ENCODE data around the gene RARRES2. TPM values are rescaled to one million over a fixed set of nuclear protein-coding genes. Genes with fewer than 3 reads are reported as not detected.
"Not testable (repeated sequence)": the region's sequence is repeated elsewhere in the genome, so short reads cannot be mapped to it uniquely, and the experiment has no call there.

RARRES2 gene
- total RNA-seq, 1 donor from 2014 or later: not detected

- H3K9me3 Mint-ChIP-seq (ENCODE audit: unreplicated experiment): no peaks in the 10 kb centered on the region
Observed at GRCh38 chr7:150311146-150311545, 30.3 kb downstream of the RARRES2 start.

GRCh38 chr7:150308575-150308974 lies 32.9 kb downstream of the RARRES2 start:
- Mint-ChIP-seq H3K4me3 (ENCODE audit: unreplicated experiment) (no peak overlapping the region), H3K27me3 (ENCODE audit: unreplicated experiment) (peaks cover under 1% of the 10 kb centered on the region), H3K27ac (ENCODE audit: unreplicated experiment) (no peak overlapping the region), H3K36me3 (ENCODE audit: unreplicated experiment) (no peaks in the 10 kb centered on the region), H3K9me3 (ENCODE audit: unreplicated experiment) (no peaks in the 10 kb centered on the region), H3K4me1 (ENCODE audit: unreplicated experiment) (no peaks in the 10 kb centered on the region)
- no peak for DNase-seq (ENCODE audit: extremely low spot score, unreplicated experiment)
- no peak for TF ChIP-seq CTCF (IDR thresholded peaks at IDR 0.05)

More at GRCh38 chr7:150311146-150311545, 30.3 kb downstream of the RARRES2 start:
- Mint-ChIP-seq H3K36me3 (ENCODE audit: unreplicated experiment) (no peaks in the 10 kb centered on the region), H3K4me1 (ENCODE audit: unreplicated experiment) (no peaks in the 10 kb centered on the region), H3K27me3 (ENCODE audit: unreplicated experiment) (no peaks in the 10 kb centered on the region), H3K4me3 (ENCODE audit: unreplicated experiment) (no peak overlapping the region), H3K27ac (ENCODE audit: unreplicated experiment) (no peak overlapping the region)
- DNase-seq (ENCODE audit: extremely low spot score, unreplicated experiment): no peak
- TF ChIP-seq CTCF (IDR thresholded peaks at IDR 0.05): no peak

GRCh38 chr7:150307904-150308303 lies 33.5 kb downstream of the RARRES2 start:
- H3K9me3 Mint-ChIP-seq (ENCODE audit: unreplicated experiment): no peaks in the 10 kb centered on the region
- peaks cover 2% of the 10 kb centered on the region for H3K27me3 Mint-ChIP-seq (ENCODE audit: unreplicated experiment)
- H3K4me3 Mint-ChIP-seq (ENCODE audit: unreplicated experiment): no peak overlapping the region
- no peaks in the 10 kb centered on the region for H3K4me1 Mint-ChIP-seq (ENCODE audit: unreplicated experiment)
- DNase-seq (ENCODE audit: extremely low spot score, unreplicated experiment): no peak
- no peak for TF ChIP-seq CTCF (IDR thresholded peaks at IDR 0.05)
- H3K27ac Mint-ChIP-seq (ENCODE audit: unreplicated experiment): no peak overlapping the region
- H3K36me3 Mint-ChIP-seq (ENCODE audit: unreplicated experiment): no peaks in the 10 kb centered on the region

- no peak for TF ChIP-seq CTCF (IDR thresholded peaks at IDR 0.05)
- H3K4me3 Mint-ChIP-seq (ENCODE audit: unreplicated experiment): no peak overlapping the region
- no peaks in the 10 kb centered on the region for H3K36me3 Mint-ChIP-seq (ENCODE audit: unreplicated experiment)
- DNase-seq (ENCODE audit: extremely low spot score, unreplicated experiment): no peak
- H3K27ac Mint-ChIP-seq (ENCODE audit: unreplicated experiment): no peak overlapping the region
- peaks cover 2% of the 10 kb centered on the region for H3K27me3 Mint-ChIP-seq (ENCODE audit: unreplicated experiment)
- no peaks in the 10 kb centered on the region for H3K4me1 Mint-ChIP-seq (ENCODE audit: unreplicated experiment)
- no peaks in the 10 kb centered on the region for H3K9me3 Mint-ChIP-seq (ENCODE audit: unreplicated experiment)
Observed at GRCh38 chr7:150307129-150307528, 34.3 kb downstream of the RARRES2 start.

GRCh38 chr7:150306377-150306776 lies 35.1 kb downstream of the RARRES2 start:
- not testable (repeated sequence) for H3K27me3 Mint-ChIP-seq (ENCODE audit: unreplicated experiment); H3K9me3 Mint-ChIP-seq (ENCODE audit: unreplicated experiment); DNase-seq (ENCODE audit: extremely low spot score, unreplicated experiment); H3K36me3 Mint-ChIP-seq (ENCODE audit: unreplicated experiment); H3K27ac Mint-ChIP-seq (ENCODE audit: unreplicated experiment); H3K4me1 Mint-ChIP-seq (ENCODE audit: unreplicated experiment); H3K4me3 Mint-ChIP-seq (ENCODE audit: unreplicated experiment)

GRCh38 chr7:150305903-150306284 lies 35.5 kb downstream of the RARRES2 start:
- H3K9me3 Mint-ChIP-seq (ENCODE audit: unreplicated experiment); H3K27ac Mint-ChIP-seq (ENCODE audit: unreplicated experiment); H3K36me3 Mint-ChIP-seq (ENCODE audit: unreplicated experiment); H3K4me3 Mint-ChIP-seq (ENCODE audit: unreplicated experiment); H3K4me1 Mint-ChIP-seq (ENCODE audit: unreplicated experiment); H3K27me3 Mint-ChIP-seq (ENCODE audit: unreplicated experiment); DNase-seq (ENCODE audit: extremely low spot score, unreplicated experiment): not testable (repeated sequence)

- H3K36me3 Mint-ChIP-seq (ENCODE audit: unreplicated experiment); H3K4me1 Mint-ChIP-seq (ENCODE audit: unreplicated experiment); H3K9me3 Mint-ChIP-seq (ENCODE audit: unreplicated experiment); DNase-seq (ENCODE audit: extremely low spot score, unreplicated experiment); H3K27me3 Mint-ChIP-seq (ENCODE audit: unreplicated experiment); H3K4me3 Mint-ChIP-seq (ENCODE audit: unreplicated experiment); H3K27ac Mint-ChIP-seq (ENCODE audit: unreplicated experiment): not testable (repeated sequence)
Observed at GRCh38 chr7:150305259-150305902, 36.0 kb downstream of the RARRES2 start.

- DNase-seq (ENCODE audit: extremely low spot score, unreplicated experiment); H3K36me3 Mint-ChIP-seq (ENCODE audit: unreplicated experiment); H3K4me1 Mint-ChIP-seq (ENCODE audit: unreplicated experiment); H3K9me3 Mint-ChIP-seq (ENCODE audit: unreplicated experiment); H3K27me3 Mint-ChIP-seq (ENCODE audit: unreplicated experiment); H3K27ac Mint-ChIP-seq (ENCODE audit: unreplicated experiment); H3K4me3 Mint-ChIP-seq (ENCODE audit: unreplicated experiment): not testable (repeated sequence)
Observed at GRCh38 chr7:150304499-150305258, 36.8 kb downstream of the RARRES2 start.

Data from osteocyte (in vitro differentiated cells).